Measurements from ENCODE around the gene CLN6.
A peak's percentile ranks its signal among the peaks of the same experiment; 100 is the strongest.
"Not testable (repeated sequence)": the region's sequence is repeated elsewhere in the genome, so short reads cannot be mapped to it uniquely, and the experiment has no call there.

CLN6 gene

DNA sequence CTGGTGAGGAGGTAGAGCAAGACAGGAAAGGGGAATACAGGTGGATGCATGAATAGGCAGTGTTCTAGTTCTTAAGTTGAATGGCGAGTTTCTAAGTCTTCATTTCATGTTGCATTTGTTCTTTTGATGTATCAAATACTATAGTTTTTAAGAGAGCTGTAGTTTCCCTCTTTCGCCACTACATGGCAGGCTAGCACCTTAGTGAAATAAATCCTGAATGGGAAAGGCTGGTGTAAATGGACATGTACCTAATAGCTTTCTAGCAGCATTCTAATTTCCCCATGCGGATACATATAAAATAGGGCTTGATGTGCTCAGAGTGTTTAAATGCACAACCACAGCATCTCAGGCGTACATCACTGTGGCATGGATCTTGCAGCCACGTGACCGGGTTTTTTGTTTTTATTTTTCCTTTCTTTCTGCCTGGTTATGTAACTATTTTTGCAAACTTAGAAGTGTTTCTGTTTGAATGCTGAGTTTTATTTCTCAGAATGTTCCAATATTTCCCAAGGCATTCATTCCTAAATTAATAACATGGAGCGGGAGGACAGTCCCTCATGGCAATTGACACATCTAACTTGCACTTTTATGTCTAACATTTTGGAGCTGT is 23.5 kb upstream of the CLN6 start:
- DNase-seq: peak in 1 of 2 donors; percentile 69

- peak in 1 of 2 donors; percentile 24 for DNase-seq
These were observed 19.7 kb upstream of the CLN6 start for GRCh38 chr15:68249058-68249713.

GRCh38 chr15:68244235-68244634 is 14.7 kb upstream of the CLN6 start:
- no peak for DNase-seq

- no peak for DNase-seq
These were observed 11.8 kb upstream of the CLN6 start for GRCh38 chr15:68241088-68241935.

DNA sequence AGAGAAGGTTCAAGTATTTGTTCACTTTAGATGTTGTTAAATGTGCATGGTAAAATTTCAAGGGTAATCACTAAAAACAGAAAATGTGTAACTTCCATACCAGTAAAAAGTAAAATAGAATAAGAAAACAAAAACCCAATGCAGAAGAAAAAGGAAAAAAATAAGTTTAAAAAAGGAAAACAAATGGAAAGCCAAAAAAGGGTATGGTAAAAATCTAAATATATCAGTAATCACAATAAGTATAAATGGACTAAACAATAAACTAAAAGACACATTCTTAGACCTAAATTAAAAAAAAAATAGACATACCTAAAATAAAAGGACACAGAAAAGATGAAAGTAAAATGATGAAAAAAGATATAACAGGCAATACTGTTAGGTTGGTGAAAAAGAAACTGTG is 9.5 kb upstream of the CLN6 start:
- no peak for DNase-seq

- no peak for DNase-seq
These were observed 5.5 kb upstream of the CLN6 start for GRCh38 chr15:68235022-68235421.

GRCh38 chr15:68234520-68234919 is 5.0 kb upstream of the CLN6 start:
- DNase-seq: not testable (repeated sequence)

DNA sequence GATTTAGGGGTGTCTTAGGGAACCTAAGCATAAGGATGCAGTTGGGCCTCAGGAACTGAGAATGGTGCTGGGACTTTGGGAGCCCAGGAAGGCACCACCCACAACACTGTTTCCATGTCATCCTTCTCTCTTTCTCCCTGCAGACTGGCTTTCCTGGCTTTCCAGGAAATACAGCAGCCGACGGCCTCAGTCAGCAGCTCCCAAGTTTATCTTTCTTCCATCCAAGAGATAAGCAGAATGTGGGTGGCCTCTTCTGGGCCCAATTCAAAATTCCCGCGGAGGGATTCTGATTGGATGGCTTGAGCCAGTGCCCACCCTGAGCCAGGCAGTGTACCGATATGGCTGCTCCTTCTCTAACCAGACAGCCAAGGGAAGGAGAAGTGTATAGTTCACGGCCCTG is 4.5 kb upstream of the CLN6 start:
- no peak for DNase-seq

GRCh38 chr15:68232937-68233336 is 3.4 kb upstream of the CLN6 start:
- peak; percentile 38 to 70 for DNase-seq

DNA sequence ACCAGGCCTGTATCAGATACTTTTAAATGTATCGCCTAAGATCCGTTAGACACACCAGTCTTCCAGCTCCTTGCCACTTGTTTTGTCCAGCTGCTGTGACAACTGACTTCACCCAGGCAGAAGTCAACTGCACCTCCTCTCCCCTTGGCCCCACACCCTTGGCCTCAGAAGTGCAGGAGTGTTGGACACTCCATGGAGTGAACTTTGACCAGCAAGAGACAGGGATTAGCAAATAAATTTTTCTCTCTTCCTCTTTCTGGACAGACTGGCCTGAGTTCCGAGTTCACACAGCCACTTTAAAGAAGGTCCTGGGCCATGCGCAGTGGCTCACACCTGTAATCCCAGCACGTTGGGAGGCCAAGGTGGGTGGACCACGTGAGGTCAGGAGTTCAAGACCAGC is 2.9 kb upstream of the CLN6 start:
- no peak for DNase-seq

DNA sequence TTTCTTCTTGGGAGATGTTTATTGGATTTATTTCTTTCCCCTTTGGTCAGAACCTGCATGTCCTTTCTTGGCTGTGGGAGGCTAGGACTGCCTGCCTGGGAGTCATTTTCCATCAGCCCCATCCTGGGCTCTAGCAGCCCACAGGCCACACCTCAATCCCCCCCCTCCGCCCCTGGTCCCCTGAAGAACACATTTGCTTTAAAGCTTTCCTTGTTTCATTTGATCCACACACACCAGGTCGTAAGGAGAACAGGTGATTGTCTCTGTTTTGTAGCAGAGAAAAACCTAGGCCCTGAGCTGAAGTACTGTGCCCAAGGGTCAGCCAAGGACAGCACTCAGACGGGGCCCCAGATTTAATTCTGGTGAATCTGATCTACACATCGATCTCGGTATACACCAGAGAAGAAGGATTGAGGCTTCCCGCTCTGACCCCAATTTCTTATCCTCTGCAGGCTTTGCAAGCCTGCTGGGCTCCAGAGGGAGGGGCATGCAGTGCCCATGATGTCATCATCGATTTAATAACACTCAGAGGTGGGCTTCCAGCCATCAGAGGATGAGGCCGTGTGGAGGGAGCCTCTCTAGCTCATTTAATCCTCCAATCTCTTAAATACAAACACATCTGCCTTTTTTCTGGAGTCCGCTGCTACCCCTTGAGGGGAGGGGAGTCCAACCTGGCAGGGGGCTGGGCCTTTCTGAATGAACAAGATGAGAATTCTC is 1.7 kb upstream of the CLN6 start:
- no peak for DNase-seq

DNA sequence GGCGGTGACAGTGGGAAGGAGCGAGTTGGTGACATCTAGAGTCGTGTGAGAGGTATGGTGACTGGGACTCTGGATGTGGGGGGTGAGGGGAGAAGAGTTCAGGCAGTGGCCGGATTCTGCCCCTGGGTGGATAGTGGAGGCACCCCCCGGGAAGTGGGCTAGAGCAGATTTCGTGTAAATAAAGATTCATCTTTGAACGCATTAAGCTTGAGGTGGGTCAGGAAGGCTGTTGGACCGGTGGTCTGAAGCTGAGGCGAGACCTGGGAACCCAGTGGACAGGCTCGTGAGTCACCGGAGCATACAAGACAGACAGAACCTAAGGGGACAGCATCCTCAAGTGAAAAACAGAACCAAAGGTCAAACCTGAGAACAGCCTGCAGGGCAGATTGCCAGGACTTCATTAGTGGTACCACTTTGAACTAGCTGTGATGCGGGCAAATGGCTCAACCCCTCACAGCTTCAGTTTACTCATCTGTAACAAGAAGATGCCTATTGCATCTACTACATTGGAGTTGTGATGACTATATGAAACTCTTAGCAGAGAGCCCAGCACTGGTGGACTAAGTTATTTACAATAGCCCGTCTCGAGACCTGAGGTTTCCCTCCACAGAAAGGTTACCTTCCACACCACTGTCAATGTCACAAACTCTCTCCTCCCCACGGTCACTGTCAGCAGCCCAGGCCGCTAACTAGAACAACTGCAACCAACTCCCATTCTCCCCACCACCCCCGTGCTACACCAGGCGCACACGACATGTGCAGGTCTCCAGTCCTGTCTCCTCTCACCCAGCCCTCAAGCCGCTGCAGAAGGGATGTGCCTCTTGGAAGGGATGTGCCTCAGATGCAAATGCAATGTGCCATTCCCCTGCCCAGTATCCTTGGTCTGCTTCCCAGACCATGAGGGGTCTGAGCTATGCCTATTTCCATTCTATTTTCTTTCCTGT is 901 bp upstream of the CLN6 start:
- DNase-seq: no peak

DNA sequence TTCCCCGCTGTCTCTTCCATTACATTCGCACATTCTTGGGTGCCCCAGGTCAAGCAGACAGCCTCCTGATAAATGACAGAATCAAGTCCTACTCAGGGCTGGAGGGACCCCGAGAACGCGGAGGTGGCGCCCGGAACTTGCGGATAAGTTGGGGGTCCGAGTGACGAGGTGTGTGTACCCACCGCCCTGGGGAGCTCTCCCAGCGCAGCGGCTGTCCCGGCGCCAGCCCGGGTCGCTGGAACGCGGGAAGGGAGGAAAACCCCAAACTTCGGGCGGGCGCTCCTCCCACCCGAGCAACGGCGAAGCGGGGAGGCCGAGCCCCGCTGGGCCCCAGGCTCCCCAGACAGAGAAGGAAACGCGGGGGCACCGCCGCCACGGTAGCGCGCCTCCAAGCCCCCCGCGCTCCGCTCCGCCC is 550 bp downstream of the CLN6 start:
- DNase-seq: no peak

DNA sequence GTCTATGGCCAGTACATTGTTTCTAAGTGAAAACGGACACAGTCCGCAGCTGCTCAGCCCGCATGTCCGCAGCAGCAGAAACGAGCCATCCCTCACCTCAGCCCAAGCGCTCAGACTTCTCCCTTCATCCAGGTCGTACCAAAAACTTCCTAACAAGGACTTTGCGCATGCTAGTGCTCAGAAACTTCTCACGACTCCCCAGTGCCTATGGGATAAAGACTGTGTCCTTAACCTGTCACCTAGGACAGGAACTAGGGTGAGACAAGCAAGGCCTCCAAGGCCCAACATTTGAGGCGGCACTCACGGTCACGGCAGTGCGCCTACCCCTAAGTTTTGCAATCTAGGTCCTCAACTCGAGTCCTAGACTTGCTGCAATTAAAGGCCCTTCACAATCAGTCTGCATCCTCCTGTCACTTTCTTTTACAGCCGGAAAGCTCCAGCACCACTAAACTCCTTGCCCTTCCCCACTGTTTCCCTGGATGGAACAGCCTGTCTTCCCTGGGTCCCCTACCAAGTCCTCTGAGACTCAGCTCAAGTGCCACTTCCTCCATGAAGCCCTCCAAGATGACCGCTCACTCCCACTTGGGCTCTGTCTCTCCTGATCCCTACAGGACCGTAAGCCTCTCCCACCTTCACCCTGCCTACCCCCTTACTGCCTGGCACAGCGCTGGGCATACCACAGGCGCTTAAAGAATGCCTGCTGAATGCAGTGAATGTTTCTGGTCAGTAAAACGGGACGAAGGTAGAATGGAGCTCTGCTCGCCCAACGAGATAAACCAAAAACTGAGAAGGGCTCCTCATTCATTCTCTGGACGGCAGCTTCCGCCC is 1.2 kb downstream of the CLN6 start:
- no peak for DNase-seq

GRCh38 chr15:68227643-68228142 is 1.8 kb downstream of the CLN6 start:
- DNase-seq: no peak

GRCh38 chr15:68225442-68225841 is 4.1 kb downstream of the CLN6 start:
- not testable (repeated sequence) for DNase-seq

- DNase-seq: peak in 1 of 2 donors; percentile 79
These were observed 4.8 kb downstream of the CLN6 start for GRCh38 chr15:68224546-68225250.

DNA sequence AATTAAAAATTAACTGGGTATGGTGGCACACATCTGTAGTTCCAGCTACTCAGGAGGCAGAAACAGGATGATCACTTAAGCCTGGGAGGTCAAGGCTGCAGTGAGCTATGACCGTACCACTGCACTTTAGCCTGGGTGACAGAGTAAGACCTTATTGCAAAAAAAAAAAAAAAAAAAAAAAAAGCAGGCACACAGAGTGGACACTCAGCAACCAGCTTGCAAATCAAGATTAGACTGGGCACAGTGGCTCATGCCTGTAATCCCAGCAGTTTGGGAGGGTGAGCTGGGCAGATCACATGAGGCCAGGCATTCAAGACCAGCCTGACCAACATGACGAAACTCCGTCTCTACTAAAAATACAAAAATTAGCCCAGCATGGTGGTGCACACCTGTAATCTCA is 5.4 kb downstream of the CLN6 start:
- DNase-seq: no peak

- no peak for DNase-seq
These were observed 6.4 kb downstream of the CLN6 start for GRCh38 chr15:68223171-68223570.

GRCh38 chr15:68222432-68222743 is 7.1 kb downstream of the CLN6 start:
- DNase-seq: not testable (repeated sequence)
